Adrenal gland (tissue), 12 donors: ENCODE measurements around the gene OR6N1. TPM values are rescaled to one million over a fixed set of nuclear protein-coding genes. Genes with fewer than 3 reads are reported as not detected.

Source experiments
- DNase-seq, 7 donors: peaks; one replicate each; pipeline ENCODE4 v3.0.0-alpha.2; 2019 to 2020
- H3K27ac ChIP-seq, 5 donors: fragments of 200-600 bp; sonication (generic) in 4 of 5; 1 replicate in 3 of 5; 2 replicates in 2 of 5; pipeline versions ENCODE4 v1.5.1 to v1.8.0; 2016 to 2020; ENCODE audit warnings: mild to moderate bottlenecking in 1 of 5
- H3K27me3 ChIP-seq: fragments of 200-600 bp; 2 replicates; pipeline ENCODE4 v1.8.0; 2021
- H3K36me3 ChIP-seq, 2 donors: fragments of 200-600 bp; replicated peaks in 1 of 2; 1 replicate in 1 of 2; 2 replicates in 1 of 2; pipeline versions ENCODE4 v1.5.1 to v1.8.0; 2018 to 2022
- H3K4me1 ChIP-seq, 2 donors: fragments of 200-600 bp; replicated peaks in 1 of 2; 1 replicate in 1 of 2; 2 replicates in 1 of 2; pipeline versions ENCODE4 v1.5.1 to v1.8.0; 2018 to 2021
- H3K4me3 ChIP-seq, 4 donors: fragments of 200-600 bp; sonication (generic) in 3 of 4; one replicate each; pipeline ENCODE4 v1.5.1; 2016 to 2018
- H3K9me3 ChIP-seq, 3 donors: fragments of 200-600 bp; sonication (generic) in 1 of 3; replicated peaks in 1 of 3; 1 replicate in 2 of 3; 2 replicates in 1 of 3; pipeline versions ENCODE4 v1.5.1 to v1.8.0; 2016 to 2021
- POLR2A ChIP-seq, 2 donors: fragments of 450-650 bp; IDR thresholded peaks; one replicate each; pipeline ENCODE4 v1.6.1; 2017; ENCODE audit warnings: antibody characterized with exemption in 2 of 2, mild to moderate bottlenecking in 2 of 2, moderate library complexity in 1 of 2
- WGBS, 4 donors: extraction: QIAGEN DNeasy Blood & Tissue Kit in 2 of 4; methylation state at CpG; one replicate each; pipeline versions ENCODE4 v1.1.5 to v1.1.7; 2013 to 2017; 5-methylcytosine and 5-hydroxymethylcytosine counted together
- intact Hi-C, 2 donors: fragments of 100-400 bp; cut with DNase I; formaldehyde crosslinking; loops; one replicate each; pipeline versions ENCODE4 v1.14.1 to v1.15.0; 2022 to 2023
- polyA plus RNA-seq, 3 donors: library from polyadenylated mRNA; stranded (reverse); fragments of 200-250 nt in 2 of 3; fragments of 350-450 nt in 1 of 3; fragmentation: Illumina TruSeq in 1 of 3; extraction: RNeasy Lipid Tissue Mini Kit (QIAGEN cat#74804) in 1 of 3; gene quantifications; one replicate each; pipeline ENCODE4 v1.2.3, GENCODE V29; 2013 to 2014
- total RNA-seq, 9 donors: library from RNA; depleted of rRNA in 4 of 9; stranded (reverse); fragments of >200 nt in 4 of 9; fragments of 120-200 nt in 1 of 9; fragmentation: NEBNext Ultra II Directional in 1 of 9; extraction: Animal tissue kit (Norgen Biotek cat#: 25700) in 1 of 9; gene quantifications; one replicate each; pipeline versions ENCODE4 v1.1.0 to v1.2.4, GENCODE V29; 2013 to 2023
- TF ChIP-seq, protein P1 (sequence below), 6 experiments: fragments of 450-650 bp in 4 of 6; fragments of 200-600 bp in 2 of 6; sonication (generic) in 1 of 6; IDR thresholded peaks; 1 replicate in 5 of 6; 2 replicates in 1 of 6; pipeline versions ENCODE4 v1.5.1 to v1.8.0; 2016 to 2021; ENCODE audit warnings: antibody characterized with exemption in 6 of 6, mild to moderate bottlenecking in 2 of 6, moderate library complexity in 1 of 6
- donor health status: healthy with polysubstance abuse.
- donor health status: Bipolar disorder and iron deficiency.
- donor health status: DM: yes; HTN: yes; CAD: no.
- donor health status: DM: no; HTN: no; CAD: no.
- donor health status: DM: no; HTN: no; CAD: no.
- donor health status: DM: yes; HTN: yes; CAD: no.

Gene OR6N1
- total and polyA plus RNA-seq, 12 donors, result not detected

- intact Hi-C loops, result no loop called here
- H3K27ac ChIP-seq, result no peak overlapping the region
- H3K9me3 ChIP-seq, result no peaks in the 10 kb centered on the region
- H3K4me3 ChIP-seq, result no peak overlapping the region
- H3K27me3 ChIP-seq, result no peaks in the 10 kb centered on the region
- no peak for DNase-seq
- H3K4me1 ChIP-seq, result no peaks in the 10 kb centered on the region
- WGBS, 4 donors, result 57 to 65% (median 58%) methylated on average over 3 of the region's 3 CpGs
- TF ChIP-seq POLR2A (IDR thresholded peaks at IDR 0.05), result no peak
- TF ChIP-seq, protein P1, sequence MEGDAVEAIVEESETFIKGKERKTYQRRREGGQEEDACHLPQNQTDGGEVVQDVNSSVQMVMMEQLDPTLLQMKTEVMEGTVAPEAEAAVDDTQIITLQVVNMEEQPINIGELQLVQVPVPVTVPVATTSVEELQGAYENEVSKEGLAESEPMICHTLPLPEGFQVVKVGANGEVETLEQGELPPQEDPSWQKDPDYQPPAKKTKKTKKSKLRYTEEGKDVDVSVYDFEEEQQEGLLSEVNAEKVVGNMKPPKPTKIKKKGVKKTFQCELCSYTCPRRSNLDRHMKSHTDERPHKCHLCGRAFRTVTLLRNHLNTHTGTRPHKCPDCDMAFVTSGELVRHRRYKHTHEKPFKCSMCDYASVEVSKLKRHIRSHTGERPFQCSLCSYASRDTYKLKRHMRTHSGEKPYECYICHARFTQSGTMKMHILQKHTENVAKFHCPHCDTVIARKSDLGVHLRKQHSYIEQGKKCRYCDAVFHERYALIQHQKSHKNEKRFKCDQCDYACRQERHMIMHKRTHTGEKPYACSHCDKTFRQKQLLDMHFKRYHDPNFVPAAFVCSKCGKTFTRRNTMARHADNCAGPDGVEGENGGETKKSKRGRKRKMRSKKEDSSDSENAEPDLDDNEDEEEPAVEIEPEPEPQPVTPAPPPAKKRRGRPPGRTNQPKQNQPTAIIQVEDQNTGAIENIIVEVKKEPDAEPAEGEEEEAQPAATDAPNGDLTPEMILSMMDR (IDR thresholded peaks at IDR 0.05), result peak in 1 of 6 experiments; percentile 10
- H3K36me3 ChIP-seq, result no peaks in the 10 kb centered on the region
Measured at GRCh38 chr1:158798531-158798930, 26.5 kb upstream of the OR6N1 start.

GRCh38 chr1:158794247-158794646 lies 22.3 kb upstream of the OR6N1 start:
- no peak for TF ChIP-seq POLR2A (IDR thresholded peaks at IDR 0.05)
- TF ChIP-seq, protein P1 (IDR thresholded peaks at IDR 0.05), result no peak
- 61 to 78% (median 72%) methylated on average over 5 to 6 of the region's 6 CpGs for WGBS, 4 donors
- Histone ChIP-seq H3K36me3 (no peaks in the 10 kb centered on the region), H3K27me3 (no peaks in the 10 kb centered on the region), H3K4me1 (no peaks in the 10 kb centered on the region), H3K9me3 (no peaks in the 10 kb centered on the region), H3K27ac (no peak overlapping the region), H3K4me3 (no peak overlapping the region)
- DNase-seq, result no peak
- intact Hi-C loops, result no loop called here

GRCh38 chr1:158793604-158794003 lies 21.6 kb upstream of the OR6N1 start:
- Histone ChIP-seq H3K9me3 (no peaks in the 10 kb centered on the region), H3K27me3 (no peaks in the 10 kb centered on the region), H3K4me1 (no peaks in the 10 kb centered on the region), H3K36me3 (no peaks in the 10 kb centered on the region), H3K4me3 (no peak overlapping the region), H3K27ac (no peak overlapping the region)
- TF ChIP-seq POLR2A (IDR thresholded peaks at IDR 0.05), result no peak
- TF ChIP-seq, protein P1 (IDR thresholded peaks at IDR 0.05), result peak in 2 of 6 experiments; percentile 13 to 15
- intact Hi-C loops, result no loop called here
- no peak for DNase-seq
- 70 to 86% (median 83%) methylated on average over 2 of the region's 2 CpGs for WGBS, 4 donors

- TF ChIP-seq, protein P1 (IDR thresholded peaks at IDR 0.05), result no peak
- TF ChIP-seq POLR2A (IDR thresholded peaks at IDR 0.05), result no peak
- intact Hi-C loops, result no loop called here
- no peak for DNase-seq
- Histone ChIP-seq H3K9me3 (no peaks in the 10 kb centered on the region), H3K4me1 (no peaks in the 10 kb centered on the region), H3K4me3 (no peak within 1 kb of the TSS), H3K36me3 (no peaks in the 10 kb centered on the region), H3K27ac (no peak within 1 kb of the TSS), H3K27me3 (no peaks in the 10 kb centered on the region)
Measured at GRCh38 chr1:158781104-158781503, 9.1 kb upstream of the OR6N1 start, which contains the start of gene OR6N2. TSS of gene OR6N2 (minus strand) at chr1:158781204. CDS start at chr1:158777635, 3,569 bp downstream.
